Endodermal cell (in vitro differentiated cells): ENCODE results near the gene KAZALD1. TPM values are rescaled to one million over a fixed set of nuclear protein-coding genes. Genes with fewer than 3 reads are reported as not detected.
A peak's percentile ranks its signal among the peaks of the same experiment; 100 is the strongest.

Source experiments
- DNase-seq: peaks from one replicate; pipeline ENCODE4 v3.0.0-alpha.2; 2017
- H3K27ac ChIP-seq: 2 replicates; pipeline ENCODE4 v1.5.1; 2013; ENCODE audit warnings: mild to moderate bottlenecking, low read depth, low read length, moderate library complexity
- H3K27me3 ChIP-seq: 2 replicates; pipeline ENCODE4 v1.6.1; 2013; ENCODE audit warnings: mild to moderate bottlenecking, low read length, moderate library complexity; ENCODE audit not compliant: insufficient read depth, control insufficient read depth, poor library complexity, severe bottlenecking
- H3K36me3 ChIP-seq: 2 replicates; pipeline ENCODE4 v1.7.0; 2013; ENCODE audit warnings: mild to moderate bottlenecking, low read length, moderate library complexity; ENCODE audit not compliant: control insufficient read depth, insufficient read depth
- H3K4me1 ChIP-seq: one replicate; pipeline ENCODE4 v1.7.0; 2013; ENCODE audit warnings: low read length; ENCODE audit not compliant: control insufficient read depth, insufficient read depth
- H3K4me3 ChIP-seq: 2 replicates; pipeline ENCODE4 v1.5.1; 2013; ENCODE audit warnings: mild to moderate bottlenecking, low read length, moderate library complexity
- H3K9ac ChIP-seq: 2 replicates; pipeline ENCODE4 v1.6.1; 2013; ENCODE audit warnings: mild to moderate bottlenecking, low read length, moderate library complexity; ENCODE audit not compliant: poor library complexity, severe bottlenecking; ENCODE audit errors: extremely low read depth
- H3K9me3 ChIP-seq: 2 replicates; pipeline ENCODE4 v1.6.1; 2013; ENCODE audit warnings: mild to moderate bottlenecking, low read length, moderate library complexity; ENCODE audit not compliant: control insufficient read depth
- H3K27ac Mint-ChIP-seq: 2 replicates; pipeline ENCODE4 v1.8.0; 2020; ENCODE audit warnings: mixed read lengths
- H3K27me3 Mint-ChIP-seq: 2 replicates; pipeline ENCODE4 v1.8.0; 2021; ENCODE audit warnings: mild to moderate bottlenecking, mixed read lengths; ENCODE audit not compliant: insufficient read depth
- H3K36me3 Mint-ChIP-seq: 2 replicates; pipeline ENCODE4 v1.8.0; 2020; ENCODE audit warnings: low read depth, mixed read lengths
- H3K4me1 Mint-ChIP-seq: 2 replicates; pipeline ENCODE4 v1.8.0; 2020; ENCODE audit warnings: mixed read lengths
- H3K4me3 Mint-ChIP-seq: 2 replicates; pipeline ENCODE4 v1.8.0; 2020; ENCODE audit warnings: mild to moderate bottlenecking, moderate library complexity, mixed read lengths
- H3K9me3 Mint-ChIP-seq: 2 replicates; pipeline ENCODE4 v1.8.0; 2020; ENCODE audit warnings: mild to moderate bottlenecking, mixed read lengths
- WGBS, 2 experiments: methylation state at CpG; one replicate each; pipeline versions ENCODE4 v1.1.5 to v1.1.7; 2013; ENCODE audit warnings: missing lambda C conversion rate in 2 of 2, mixed read lengths in 1 of 2; ENCODE audit not compliant: insufficient coverage in 1 of 2, insufficient read length in 1 of 2; 5-methylcytosine and 5-hydroxymethylcytosine counted together
- long read RNA-seq, 4 experiments: library from polyadenylated mRNA in 2 of 4; library from RNA in 1 of 4; library from capped mRNA in 1 of 4; stranded (forward) in 3 of 4; unstranded in 1 of 4; transcript quantifications; one replicate each; pipeline ENCODE4 v2.0.0, GENCODE V29; 2020 to 2021; ENCODE audit warnings: inconsistent platforms in 1 of 4
- polyA plus RNA-seq, 2 experiments: library from polyadenylated mRNA; stranded (reverse); fragments of 50-300 nt; gene quantifications; one replicate each; pipeline ENCODE4 v1.2.3, GENCODE V29; 2013
- total RNA-seq, 2 donors: library from RNA; stranded (reverse); fragmentation: NEBNext Ultra II Directional in 1 of 2; extraction: Animal tissue kit (Norgen Biotek cat#: 25700) in 1 of 2; gene quantifications; 2 replicates in 1 of 2; 3 replicates in 1 of 2; pipeline ENCODE4 v1.2.1, GENCODE V29; 2021
- TF ChIP-seq, protein P1 (sequence below): fragments of 200-600 bp; sonication (generic); conservative IDR thresholded peaks from 2 replicates; pipeline ENCODE4 v1.5.0; 2021; ENCODE audit warnings: antibody characterized with exemption, mild to moderate bottlenecking

The KAZALD1 gene
- 10 to 100 TPM in 1 of 2 donors, 1 to 10 TPM in 1; 5.2 to 10.0 TPM for total RNA-seq
- 3.3 TPM for polyA plus RNA-seq (2013, experiment 1 of 2)
- polyA plus RNA-seq (2013, experiment 2 of 2), result 3.4 TPM
- long read RNA-seq, experiment 1, partial matches to known transcripts, result 1 of 2 reads
- long read RNA-seq, experiment 1, other reads (novel, unspliced or antisense), result 1 of 2 reads
- long read RNA-seq, experiment 2, partial matches to known transcripts, result 1 of 4 reads
- long read RNA-seq, experiment 2, other reads (novel, unspliced or antisense), result 2 of 4 reads
- long read RNA-seq, experiment 3, partial matches to known transcripts, result 0 of 2 reads
- long read RNA-seq, experiment 3, other reads (novel, unspliced or antisense), result 2 of 2 reads
- long read RNA-seq, experiment 4, result 0 reads

GRCh38 chr10:101061624-101062231 lies at the start of gene KAZALD1:
Gene KAZALD1, plus strand, starts transcription at chr10:101061989. Its CDS starts 604 bp downstream, at chr10:101062593.
- Mint-ChIP-seq H3K27me3 (peaks cover 52% of the 10 kb centered on the region), H3K4me3 (peak within 1 kb of the TSS; percentile 81), H3K9me3 (no peaks in the 10 kb centered on the region), H3K36me3 (peaks cover 2% of the 10 kb centered on the region), H3K27ac (peak within 1 kb of the TSS; percentile 98), H3K4me1 (peaks cover 30% of the 10 kb centered on the region)
- peak; percentile 86 for DNase-seq
- TF ChIP-seq, protein P1, sequence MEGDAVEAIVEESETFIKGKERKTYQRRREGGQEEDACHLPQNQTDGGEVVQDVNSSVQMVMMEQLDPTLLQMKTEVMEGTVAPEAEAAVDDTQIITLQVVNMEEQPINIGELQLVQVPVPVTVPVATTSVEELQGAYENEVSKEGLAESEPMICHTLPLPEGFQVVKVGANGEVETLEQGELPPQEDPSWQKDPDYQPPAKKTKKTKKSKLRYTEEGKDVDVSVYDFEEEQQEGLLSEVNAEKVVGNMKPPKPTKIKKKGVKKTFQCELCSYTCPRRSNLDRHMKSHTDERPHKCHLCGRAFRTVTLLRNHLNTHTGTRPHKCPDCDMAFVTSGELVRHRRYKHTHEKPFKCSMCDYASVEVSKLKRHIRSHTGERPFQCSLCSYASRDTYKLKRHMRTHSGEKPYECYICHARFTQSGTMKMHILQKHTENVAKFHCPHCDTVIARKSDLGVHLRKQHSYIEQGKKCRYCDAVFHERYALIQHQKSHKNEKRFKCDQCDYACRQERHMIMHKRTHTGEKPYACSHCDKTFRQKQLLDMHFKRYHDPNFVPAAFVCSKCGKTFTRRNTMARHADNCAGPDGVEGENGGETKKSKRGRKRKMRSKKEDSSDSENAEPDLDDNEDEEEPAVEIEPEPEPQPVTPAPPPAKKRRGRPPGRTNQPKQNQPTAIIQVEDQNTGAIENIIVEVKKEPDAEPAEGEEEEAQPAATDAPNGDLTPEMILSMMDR, result no peak
- peaks cover 5% of the 10 kb centered on the region for H3K4me1 ChIP-seq
- H3K36me3 ChIP-seq, result no peaks in the 10 kb centered on the region
- H3K9ac ChIP-seq, result peak within 1 kb of the TSS; percentile 90
- H3K27me3 ChIP-seq, result peaks cover 50% of the 10 kb centered on the region
- H3K4me3 ChIP-seq, result peak within 1 kb of the TSS; percentile 92
- H3K27ac ChIP-seq, result peak within 1 kb of the TSS; percentile 86
- H3K9me3 ChIP-seq, result no peaks in the 10 kb centered on the region
- 12% methylated on average over 16 to 31 of the region's 31 CpGs for WGBS, 2 experiments

- 53 to 62% methylated on average over 6 to 14 of the region's 14 CpGs for WGBS, 2 experiments
- no peaks in the 10 kb centered on the region for H3K9me3 ChIP-seq
- H3K4me3 Mint-ChIP-seq, result no peak overlapping the region
- no peaks in the 10 kb centered on the region for H3K36me3 Mint-ChIP-seq
- H3K4me3 ChIP-seq, result no peak overlapping the region
- H3K4me1 ChIP-seq, result no peaks in the 10 kb centered on the region
- peaks cover 27% of the 10 kb centered on the region for H3K27me3 ChIP-seq
- DNase-seq, result peak; percentile 94
- no peak overlapping the region for H3K27ac Mint-ChIP-seq
- peaks cover 15% of the 10 kb centered on the region for H3K4me1 Mint-ChIP-seq
- TF ChIP-seq, protein P1, result peak; percentile 99
- no peak overlapping the region for H3K27ac ChIP-seq
- peaks cover 35% of the 10 kb centered on the region for H3K27me3 Mint-ChIP-seq
- no peak overlapping the region for H3K9ac ChIP-seq
- no peaks in the 10 kb centered on the region for H3K9me3 Mint-ChIP-seq
- no peaks in the 10 kb centered on the region for H3K36me3 ChIP-seq
Measured at GRCh38 chr10:101012525-101013364, 49.0 kb upstream of the KAZALD1 start.

DNA sequence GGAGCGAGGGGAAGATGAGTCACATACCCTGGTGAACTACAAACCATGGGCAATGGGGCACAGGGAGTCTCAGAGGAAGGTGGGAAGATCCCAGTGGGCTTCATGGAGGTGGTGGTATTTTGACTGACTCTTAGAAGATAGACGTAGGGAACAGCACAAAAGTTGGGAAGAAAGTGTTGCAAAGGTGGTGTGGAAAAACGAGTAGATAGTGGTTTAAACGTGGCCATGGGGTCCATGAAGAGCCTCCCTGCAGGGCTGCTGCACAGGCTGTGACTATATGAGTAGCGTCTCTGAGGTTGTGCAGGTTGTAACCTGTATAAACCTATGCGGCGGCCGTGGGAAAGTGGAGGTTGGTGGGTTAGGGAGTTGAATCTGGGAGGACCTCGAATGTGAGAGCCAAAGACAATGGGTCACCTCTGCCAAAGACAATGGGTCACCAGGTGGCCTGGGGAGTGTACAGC lies 48.4 kb upstream of the KAZALD1 start:
- Histone ChIP-seq H3K27ac (no peak overlapping the region), H3K9me3 (no peaks in the 10 kb centered on the region), H3K9ac (no peak overlapping the region), H3K4me3 (no peak overlapping the region), H3K36me3 (no peaks in the 10 kb centered on the region), H3K4me1 (no peaks in the 10 kb centered on the region), H3K27me3 (peaks cover 34% of the 10 kb centered on the region)
- H3K4me3 Mint-ChIP-seq, result no peak overlapping the region
- TF ChIP-seq, protein P1, result peak; percentile 15
- WGBS, 2 experiments, result 51 to 74% methylated on average over 5 to 9 of the region's 9 CpGs
- peaks cover 42% of the 10 kb centered on the region for H3K27me3 Mint-ChIP-seq
- no peak for DNase-seq
- peaks cover 13% of the 10 kb centered on the region for H3K4me1 Mint-ChIP-seq
- no peaks in the 10 kb centered on the region for H3K9me3 Mint-ChIP-seq
- H3K36me3 Mint-ChIP-seq, result no peaks in the 10 kb centered on the region
- H3K27ac Mint-ChIP-seq, result no peak overlapping the region
